ENCODE results near the gene CHMP6.
A peak's percentile ranks its signal among the peaks of the same experiment; 100 is the strongest.

Gene CHMP6

DNA sequence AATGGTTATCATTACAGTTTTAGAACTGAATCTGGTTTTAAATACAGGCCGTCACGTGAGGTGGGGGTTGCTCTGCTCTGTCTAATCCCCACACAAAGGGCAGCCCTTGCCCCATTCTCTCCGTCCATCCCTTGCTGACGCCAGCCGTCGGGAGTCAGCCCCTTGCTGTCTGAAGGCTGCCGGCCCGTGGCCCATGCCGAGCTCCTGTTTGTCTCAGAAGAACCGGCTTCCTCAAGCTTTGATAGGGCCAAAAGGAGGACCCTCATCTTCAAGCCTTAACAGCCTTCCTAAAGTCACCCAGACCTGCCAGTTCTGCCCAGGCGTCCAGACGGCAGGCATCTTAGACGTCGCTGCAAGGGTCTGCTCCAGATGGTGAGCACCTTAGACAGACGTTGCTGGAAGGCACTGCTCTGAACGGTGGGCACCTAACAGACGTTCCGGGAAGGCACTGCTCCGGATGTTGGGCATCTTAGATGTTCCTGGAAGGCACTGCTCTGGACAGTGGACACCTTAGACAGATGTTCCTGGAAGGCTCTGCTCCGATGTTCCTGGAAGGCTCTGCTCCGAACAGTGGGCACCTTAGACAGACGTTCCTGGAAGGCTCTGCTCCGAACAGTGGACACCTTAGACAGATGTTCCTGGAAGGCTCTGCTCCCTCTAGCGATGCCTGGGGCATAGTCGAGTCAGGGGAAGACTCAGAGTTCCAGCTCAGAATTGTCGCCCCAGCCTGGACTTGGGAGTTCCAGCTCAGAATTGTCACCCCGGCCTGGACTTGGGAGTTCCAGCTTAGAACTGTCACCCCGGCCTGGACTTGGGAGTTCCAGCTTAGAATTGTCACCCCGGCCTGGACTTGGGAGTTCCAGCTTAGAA lies 35.1 kb upstream of the CHMP6 start:
- DNase-seq = no peak

DNA sequence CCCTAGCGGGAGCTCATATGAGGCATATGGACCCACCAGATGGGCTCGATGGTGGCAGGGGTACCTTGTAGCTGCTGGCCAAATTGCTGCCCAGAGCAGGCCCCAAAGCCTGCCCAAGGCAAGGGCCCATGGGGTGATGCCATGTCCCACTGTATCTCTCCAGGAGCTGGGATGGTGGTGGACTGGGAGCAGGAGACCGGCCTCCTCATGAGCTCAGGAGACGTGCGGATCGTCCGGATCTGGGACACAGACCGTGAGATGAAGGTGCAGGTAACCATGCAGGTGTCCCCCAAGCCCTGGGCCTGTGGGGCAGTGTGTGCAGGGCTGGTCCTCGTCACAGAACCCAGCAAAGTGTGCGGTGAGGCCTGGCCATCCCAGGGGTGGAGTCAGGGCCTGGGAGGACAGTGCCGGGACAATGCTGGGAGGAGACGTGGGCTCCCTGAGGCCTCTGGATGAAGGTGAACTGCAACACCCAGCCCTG lies 34.1 kb upstream of the CHMP6 start:
- no peak for DNase-seq

GRCh38 chr17:80959330-80960036 lies 32.2 kb upstream of the CHMP6 start:
- DNase-seq = no peak

DNA sequence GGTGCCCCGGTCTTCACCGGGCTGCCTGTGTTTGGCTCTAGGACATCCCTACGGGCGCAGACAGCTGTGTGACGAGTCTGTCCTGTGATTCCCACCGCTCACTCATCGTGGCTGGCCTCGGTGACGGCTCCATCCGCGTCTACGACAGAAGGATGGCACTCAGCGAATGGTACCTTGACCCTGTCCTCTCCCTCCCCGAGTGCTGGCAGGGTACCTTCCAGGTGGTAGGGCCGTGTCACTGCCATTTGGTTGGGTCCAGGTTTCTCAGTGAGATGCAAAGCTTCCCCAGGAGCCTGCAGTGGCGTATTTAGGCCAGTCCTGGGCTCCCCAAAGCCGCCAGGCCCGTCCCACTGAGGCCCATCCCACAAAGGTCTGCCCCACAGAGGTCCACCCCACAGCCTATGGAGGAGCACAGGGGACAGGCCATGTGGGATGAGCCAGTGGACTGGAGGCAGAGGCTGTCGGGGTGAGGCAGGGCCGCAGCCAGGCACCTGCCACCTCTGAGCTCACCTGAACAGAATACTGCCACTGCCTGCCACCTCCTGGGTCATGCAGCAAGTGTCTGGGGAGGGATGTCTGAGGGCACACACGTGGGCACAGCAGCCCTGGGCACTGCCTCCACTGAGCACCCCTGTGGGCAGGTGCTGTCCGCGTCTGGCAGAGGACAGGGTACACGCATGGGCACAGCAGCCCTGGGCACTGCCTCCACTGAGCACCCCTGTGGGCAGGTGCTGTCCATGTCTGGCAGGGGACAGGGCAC lies 31.4 kb upstream of the CHMP6 start:
- DNase-seq = no peak

DNA sequence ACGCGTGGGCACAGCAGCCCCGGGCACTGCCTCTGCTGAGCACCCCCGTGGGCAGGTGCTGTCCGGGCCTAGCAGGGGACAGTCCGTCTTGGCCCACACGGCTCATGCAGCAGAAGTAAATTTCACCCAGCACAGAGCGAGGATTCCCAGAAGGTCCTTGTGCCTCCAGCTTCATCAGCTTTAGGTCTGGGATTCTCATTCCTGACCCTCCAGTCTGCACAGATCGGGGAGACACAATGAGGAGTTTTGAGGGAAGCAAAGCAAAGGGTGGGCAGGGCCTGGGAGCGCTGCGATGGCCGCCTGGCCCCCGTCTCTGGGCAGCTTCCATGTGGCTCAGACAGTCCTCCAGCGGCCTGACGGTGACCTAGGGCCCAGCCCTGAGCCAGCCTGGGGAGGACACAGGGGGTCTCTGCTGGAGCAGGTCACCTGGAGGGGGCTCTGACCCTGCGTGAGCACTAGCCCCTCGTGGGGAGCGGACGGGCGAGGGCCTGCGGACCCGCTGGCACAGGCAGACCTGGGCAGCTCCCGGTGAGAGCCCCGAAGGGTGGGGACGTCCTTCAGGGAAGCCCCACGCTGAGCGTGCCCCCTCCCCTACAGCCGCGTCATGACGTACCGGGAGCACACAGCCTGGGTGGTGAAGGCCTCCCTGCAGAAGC lies 30.7 kb upstream of the CHMP6 start:
- DNase-seq = no peak

DNA sequence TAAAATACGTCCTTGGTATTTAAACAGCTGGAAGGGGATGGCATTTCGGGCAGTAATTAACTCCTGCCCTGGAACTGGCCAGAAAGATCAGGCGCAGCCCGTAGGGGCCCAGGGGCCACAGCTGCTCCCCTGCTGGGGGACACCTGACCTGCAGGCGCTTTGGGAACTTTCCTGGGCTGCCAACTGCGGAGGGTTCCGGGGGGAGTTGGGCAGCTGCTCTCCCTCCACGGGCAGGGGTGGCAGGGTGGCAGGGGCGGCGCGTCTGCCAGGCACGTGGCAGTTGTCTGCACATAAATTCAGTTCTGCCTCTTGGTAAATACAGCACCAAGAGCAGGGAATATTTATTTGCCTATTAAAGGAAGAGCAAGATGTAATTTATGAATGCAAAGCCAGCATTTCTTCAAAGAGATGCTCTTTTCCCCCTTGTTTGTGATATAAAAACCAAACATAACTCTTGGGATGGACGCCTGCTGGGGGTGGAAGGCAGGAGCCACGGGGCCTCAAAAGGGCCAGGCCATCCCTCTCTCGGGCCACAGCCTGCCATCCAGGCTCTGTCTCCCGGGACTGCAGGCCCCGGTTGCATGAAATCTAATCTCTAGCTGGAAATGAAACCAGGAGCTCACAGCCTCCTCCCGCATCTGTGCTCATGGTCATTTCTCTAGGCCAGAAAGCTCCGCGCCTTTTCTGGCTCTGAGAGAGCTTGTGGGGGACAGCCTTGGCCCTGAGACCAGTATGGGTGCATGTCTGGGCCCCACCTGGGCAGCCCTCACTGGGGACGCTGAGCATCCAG lies 29.9 kb upstream of the CHMP6 start:
- DNase-seq = no peak

GRCh38 chr17:80962356-80963329 lies 29.0 kb upstream of the CHMP6 start:
- no peak for DNase-seq

DNA sequence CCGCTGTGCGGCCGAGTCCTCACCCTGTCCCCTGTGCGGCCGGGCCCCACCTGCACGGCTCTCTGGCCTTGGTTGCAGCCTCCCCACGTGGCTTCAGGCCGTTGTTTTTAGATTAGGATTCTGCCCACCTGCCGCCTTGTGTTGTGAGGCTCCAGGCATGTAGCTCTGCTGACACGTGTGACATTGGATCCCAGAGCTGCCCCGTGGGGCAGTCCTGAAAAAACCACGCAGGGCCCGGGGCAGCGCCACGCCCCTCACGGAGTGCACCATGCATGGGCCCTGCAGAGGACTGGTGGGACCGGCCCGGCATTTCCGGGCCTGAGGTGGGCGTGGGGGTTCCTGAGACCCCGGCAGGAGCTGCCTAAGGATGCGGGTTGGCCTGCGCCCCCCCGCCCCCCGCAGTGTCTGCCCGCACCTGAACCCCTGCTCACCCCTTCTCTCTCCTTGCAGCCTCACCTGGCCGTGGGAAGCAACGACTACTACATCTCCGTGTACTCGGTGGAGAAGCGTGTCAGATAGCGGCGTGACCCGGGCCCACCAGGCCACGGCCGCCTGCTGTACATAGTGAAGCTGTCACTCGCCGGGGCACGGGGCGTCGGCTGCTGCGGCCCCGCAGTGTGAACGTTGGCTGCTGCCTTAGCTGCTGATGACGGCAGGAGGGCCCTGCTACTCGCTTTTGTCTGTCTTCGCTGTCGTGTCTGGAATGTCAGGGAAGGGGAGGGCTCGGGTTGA lies 27.7 kb upstream of the CHMP6 start:
- no peak for DNase-seq

DNA sequence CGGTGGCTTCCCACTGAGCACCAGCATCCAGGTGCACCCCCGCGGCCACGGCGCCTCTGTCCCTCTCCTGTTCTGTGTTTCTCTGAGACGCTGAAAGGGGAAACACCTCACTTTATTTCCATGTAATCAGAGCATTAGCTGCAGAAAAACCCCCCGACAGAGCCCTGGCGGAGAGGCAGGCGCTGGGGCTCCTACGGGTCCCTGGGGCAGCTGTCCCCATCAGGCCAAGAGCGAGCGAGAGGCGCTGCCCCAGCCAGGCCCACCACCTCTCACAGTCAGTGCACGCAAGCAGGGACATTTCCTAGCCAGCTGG lies 27.1 kb upstream of the CHMP6 start:
- no peak for DNase-seq

- no peak for DNase-seq
These were observed 26.6 kb upstream of the CHMP6 start for GRCh38 chr17:80964859-80965580.

- DNase-seq = no peak
These were observed 26.0 kb upstream of the CHMP6 start for GRCh38 chr17:80965606-80966005.

DNA sequence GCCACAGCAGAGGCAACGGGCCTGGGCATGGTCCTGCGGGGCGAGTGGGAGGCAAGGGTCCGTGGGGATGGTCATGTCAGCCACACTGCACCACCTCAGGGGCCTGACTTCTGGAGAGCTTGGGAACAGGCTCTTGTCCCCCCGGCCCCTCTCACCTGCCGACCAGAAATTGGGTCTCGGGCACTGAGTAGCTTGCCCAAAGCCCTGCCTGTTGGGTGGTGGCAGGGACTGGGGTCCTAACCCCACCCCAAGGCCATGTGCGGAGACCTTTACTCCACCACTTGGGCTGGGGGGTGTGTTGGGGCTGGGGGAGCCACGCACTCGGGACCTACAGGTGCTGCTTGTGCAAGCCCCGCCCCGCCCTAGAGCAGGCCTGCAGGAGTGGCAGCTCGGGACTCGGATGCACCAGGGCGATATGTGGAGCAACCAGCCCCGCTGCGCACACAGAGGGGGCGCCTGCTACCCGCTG lies 24.2 kb upstream of the CHMP6 start:
- DNase-seq = no peak

DNA sequence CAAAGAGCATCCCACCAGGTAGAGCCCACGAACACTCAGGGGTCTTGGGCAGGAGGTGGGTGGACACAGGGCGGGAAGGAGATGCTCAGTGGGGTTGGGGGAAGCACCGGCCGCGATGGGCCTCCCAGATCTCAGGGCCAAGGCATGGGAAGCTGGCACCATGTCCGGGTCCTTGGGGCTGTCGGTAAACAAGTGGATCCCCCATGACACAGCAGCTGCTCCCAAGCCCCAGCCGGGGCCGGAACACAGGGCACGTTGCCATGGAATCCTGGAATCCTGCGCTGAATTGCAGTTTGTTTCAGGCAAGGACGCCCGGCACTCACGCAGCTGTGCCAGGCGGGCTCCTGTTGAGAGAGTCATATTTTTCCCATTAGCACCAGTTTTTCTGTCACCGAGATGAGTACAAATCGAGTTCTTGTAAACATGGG lies 23.0 kb upstream of the CHMP6 start:
- DNase-seq = no peak

- DNase-seq = no peak
These were observed 22.5 kb upstream of the CHMP6 start for GRCh38 chr17:80969030-80969673.

DNA sequence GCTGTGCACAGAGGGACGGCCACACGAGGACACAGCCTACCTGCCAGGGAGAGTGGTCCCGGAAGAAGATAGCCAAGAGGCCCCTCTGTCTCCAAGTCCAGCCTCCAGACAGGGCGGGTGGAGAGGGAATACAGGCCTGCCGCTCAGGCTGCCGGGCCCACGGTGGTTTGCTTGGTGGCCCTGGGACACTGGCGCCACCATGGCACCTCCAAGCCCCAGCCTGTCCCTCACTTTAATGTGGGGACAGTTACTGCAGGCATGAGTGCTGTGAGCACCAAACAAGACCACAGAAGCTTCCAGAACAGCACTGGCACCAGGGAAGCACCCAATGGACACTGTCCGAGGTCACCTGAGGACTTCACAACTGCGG lies 22.0 kb upstream of the CHMP6 start:
- DNase-seq = no peak

GRCh38 chr17:80970044-80970761 lies 21.4 kb upstream of the CHMP6 start:
- DNase-seq = peak; percentile 7

DNA sequence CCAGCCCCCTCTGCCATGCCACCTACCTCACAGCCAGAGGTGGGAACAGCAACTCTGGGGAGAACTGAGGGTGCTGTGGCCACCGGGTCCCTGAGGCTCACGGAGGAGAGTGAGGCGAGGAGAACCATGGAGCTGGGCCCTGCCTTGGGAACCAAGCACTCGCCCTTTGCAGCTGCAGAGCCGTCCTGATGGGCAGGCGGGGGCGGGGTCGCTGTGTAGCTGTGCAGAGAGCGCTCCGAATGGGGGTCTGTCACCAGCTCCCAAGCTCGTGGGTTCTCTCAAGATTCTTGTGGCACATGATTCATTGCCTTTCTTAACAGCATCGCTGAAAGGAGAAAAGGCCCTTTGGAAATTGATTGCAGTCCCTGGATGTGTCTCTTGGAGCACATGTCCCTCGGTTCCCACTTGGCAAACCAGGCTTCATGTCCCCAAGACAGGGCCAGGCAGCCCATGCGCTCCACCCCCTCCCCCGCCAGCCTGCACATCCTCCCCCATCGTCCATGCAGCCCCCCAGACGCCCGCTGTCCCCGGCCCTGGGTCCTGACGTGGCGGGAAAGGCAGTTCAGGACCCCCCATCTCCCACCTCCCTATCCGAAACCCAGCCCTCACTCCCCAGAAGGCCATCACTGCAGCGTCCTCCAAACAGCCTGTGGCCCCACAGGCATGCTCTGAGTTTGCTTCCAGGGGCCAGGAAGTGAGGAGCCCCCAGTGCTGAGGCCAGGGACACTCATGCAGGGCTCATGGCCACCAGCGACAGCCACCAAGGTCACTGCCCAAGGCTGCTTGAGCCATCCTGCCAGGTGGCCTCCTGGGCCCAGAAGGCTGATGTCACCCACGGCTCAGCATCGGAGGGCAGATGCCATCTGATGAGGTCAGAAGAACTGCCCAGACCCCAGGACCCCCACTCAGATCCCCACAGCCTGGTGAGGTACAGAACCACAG lies 20.6 kb upstream of the CHMP6 start:
- no peak for DNase-seq

Data from OCI-M1 (cell line).